NCI-H345 treated with DMSO at 0.1 percent for 48 hours (cell line): ENCODE results near the gene BICD1.
"Not testable (repeated sequence)": the region's sequence is repeated elsewhere in the genome, so short reads cannot be mapped to it uniquely, and the experiment has no call there.

Experiments used
- DNase-seq: peaks from one replicate; lab custom pipeline; 2025; ENCODE audit not compliant: unreplicated experiment; lab: John Stamatoyannopoulos, UW

Gene BICD1

DNA sequence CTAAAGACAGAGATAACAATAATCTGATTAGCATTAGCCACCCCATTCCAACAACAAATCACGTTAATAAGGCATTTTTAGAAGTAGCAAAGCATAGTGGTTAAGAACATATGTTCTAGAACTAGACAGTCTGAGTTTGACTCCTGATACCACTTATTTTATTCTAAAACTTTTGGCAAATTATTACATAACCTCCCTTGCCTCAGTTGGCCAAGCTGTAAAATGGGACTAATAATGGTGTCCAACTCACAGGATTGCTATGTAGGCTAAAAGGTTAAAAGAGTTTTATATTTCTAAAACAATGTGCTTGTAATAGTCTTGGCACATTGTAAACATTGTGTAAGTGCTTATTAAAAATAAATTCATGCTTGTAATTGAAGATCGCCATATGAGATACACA, 168.0 kb downstream of the BICD1 start:
- DNase-seq, result no peak

DNA sequence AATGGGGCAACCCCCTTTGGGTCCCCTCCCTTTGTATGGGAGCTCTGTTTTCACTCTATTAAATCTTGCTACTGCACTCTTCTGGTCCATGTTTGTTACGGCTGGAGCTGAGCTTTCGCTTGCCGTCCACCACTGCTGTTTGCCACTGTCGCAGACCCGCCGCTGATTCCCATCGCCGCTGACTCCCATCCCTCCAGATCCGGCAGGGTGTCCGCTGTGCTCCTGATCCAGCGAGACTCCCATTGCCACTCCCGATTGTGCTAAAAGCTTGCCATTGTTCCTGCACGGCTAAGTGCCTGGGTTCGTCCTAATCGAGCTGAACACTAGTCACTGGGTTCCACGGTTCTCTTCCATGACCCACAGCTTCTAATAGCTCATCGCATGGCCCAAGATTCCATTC, 168.9 kb downstream of the BICD1 start:
- not testable (repeated sequence) for DNase-seq

DNA sequence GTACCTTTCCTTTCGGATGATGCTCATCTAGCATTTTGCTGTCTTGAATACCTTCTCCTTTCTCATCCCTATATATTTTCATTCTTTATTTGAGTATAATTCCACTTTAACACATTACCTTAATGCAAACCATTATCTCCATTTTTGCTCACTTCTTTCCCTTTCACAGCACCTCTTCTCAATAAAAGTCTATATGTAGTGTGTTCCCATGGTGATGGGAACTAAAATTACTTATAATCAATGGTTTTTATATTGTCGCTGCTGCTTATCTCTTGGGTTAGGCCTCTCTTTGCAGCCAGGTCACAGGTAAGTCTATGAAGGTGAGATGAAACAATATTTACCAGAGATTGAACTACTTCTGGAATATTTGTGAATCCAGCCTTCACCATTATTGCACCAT, 171.1 kb downstream of the BICD1 start:
- no peak for DNase-seq

DNA sequence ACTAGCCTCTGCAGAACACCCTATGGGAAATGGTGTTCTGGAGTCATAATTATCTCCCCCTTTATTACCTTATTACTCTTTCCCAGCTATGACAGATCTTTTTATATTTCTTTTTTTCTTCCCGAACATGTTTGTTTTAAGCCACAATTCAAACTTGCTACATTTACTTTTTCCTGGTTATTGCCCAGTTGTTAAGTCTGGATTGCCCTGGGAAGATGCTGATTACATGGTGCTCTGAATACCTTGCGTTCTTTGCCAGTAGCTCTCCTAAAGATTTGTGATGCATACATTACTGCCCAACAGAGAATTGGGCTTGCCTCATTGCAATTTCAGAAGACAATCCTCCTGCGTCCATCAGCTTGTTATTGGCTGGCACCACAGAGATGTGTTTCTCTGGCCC, 174.5 kb downstream of the BICD1 start:
- DNase-seq, result no peak

DNA sequence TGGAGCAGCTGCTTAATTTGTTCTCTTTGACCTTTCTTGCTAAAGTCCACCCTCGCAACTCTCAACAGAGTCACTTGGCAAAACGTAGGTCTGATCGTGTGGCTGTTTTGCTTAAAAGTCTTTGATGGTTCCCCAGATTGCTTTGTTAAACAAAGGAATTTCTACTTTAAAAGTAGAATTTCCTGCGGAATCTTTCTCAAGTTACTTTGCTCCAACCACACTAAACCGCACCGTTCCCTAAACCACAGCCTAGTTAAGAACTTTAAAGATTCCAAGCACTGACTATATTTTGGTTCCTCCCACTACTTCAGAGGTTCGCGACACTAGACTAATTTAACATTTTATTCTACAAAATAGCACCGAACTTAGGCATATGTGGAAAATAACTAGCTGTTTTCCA, 177.9 kb downstream of the BICD1 start:
- no peak for DNase-seq

DNA sequence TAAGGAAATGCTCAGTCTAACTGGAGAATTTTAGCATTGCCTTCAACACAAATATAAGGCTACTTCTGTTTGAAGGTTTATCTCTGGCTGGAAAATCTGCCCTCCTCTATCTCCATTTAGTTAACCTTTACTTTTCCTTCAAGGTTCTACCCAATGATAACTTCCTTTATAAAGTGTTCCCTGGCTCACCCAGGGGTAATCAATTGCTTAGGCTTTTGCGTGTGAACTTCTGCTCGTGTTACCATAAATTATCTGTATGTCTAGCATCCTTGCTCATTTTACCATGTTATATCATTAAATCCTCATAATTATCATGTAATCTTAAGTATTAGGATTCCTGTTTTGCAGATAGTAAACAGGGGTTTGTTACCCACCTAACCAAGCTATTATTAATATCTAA, 178.4 kb downstream of the BICD1 start:
- no peak for DNase-seq

DNA sequence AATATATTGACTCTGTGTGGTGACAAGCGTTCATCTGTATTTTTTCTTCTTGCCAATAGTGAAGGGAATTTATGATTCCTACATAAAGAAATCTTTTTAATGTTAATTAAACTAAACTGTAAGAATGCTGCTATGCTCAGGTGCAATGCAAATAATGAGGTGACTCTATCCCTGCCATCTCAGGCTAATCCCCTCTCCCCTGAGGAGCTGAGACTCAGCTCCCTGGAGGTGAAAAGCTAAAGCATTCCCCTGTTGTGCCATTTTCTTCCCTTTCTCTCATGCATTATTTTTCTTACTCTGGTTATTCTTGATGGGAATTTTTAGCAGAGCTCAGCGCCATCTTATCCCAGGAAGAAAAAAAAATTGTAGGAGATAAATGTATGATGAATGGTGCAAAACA, 178.8 kb downstream of the BICD1 start:
- no peak for DNase-seq

DNA sequence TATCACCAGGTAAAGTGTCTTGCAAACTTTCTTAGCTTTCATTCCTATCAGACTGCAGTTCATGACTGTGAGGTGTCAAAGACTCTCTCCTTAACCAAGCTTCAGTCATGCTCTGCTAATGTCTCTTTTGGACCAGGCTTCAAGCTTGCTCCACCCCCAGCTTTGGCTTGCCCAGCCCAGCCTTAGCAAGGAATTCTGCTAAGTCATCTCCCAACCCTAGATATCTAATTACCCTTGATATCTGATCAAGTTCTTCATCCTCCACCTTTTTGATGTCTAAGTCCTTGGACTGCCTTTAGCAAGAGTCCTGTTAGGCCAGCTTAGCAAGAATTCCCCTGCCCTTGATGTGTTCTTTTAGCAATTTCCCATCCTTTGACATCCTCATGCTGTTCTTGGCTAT, 183.8 kb downstream of the BICD1 start:
- DNase-seq, result no peak

DNA sequence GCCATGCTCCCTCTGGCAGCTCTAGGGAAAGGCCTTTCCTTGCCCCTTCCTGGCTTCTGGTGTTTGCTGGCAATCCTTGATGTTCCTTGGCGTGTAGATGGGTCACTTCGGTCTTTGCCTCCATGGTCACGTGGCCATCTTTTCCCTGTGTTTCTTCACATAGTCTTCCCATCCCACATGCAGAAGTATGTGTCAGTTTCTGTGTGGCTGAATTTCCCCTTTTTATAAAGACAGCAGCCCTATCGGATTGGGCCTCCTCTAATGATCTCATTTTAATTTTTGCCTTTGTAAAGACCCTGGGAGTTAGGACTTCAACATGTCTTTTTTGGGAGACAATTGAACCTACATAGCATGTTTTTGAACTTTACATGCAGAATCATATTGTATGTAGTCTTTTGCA, 185.5 kb downstream of the BICD1 start:
- DNase-seq, result no peak

DNA sequence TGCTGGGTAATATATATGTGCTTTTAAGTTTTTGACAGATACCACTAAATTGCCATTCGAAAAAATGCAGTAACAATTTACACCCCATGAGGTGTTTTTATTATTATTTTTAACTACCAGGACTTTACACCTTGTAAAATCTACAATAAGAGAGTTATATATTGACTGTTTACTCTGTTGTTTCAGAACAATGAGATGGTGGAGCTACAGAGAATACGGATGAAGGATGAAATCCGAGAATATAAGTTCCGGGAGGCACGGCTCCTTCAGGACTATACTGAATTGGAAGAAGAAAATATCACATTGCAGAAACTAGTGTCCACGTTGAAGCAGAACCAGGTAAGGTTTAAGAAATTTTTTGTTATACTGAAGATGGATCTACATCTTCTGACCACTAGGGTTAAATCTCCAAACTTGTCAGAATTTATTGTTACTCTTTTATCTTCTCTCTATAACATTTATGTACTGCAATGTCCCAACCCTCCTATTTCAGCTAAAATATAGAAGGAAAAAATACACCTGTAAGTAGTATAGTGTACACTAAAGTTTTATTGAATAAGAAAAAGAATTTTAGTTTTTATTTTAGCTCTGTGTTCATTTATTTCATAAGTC, 187.3 kb downstream of the BICD1 start:
- no peak for DNase-seq

DNA sequence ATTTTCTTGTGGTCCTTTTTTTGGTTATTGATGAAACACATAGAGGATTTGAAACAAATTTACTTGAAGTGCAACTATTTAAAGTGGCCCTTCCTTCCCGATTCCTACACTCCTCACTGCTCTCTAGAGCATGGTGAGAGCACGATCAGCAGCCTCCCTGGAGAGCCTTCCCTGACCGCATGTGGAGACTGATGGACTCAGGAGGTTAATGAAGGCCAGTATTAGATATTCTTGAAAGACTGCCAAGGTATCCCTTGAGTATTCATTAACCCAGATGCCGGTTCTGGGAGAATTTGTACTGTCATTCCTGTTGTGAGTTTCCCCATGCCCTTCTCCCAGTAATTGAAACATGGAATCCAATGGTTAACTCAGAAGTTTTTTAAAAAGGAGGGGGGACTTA, 189.9 kb downstream of the BICD1 start:
- no peak for DNase-seq

DNA sequence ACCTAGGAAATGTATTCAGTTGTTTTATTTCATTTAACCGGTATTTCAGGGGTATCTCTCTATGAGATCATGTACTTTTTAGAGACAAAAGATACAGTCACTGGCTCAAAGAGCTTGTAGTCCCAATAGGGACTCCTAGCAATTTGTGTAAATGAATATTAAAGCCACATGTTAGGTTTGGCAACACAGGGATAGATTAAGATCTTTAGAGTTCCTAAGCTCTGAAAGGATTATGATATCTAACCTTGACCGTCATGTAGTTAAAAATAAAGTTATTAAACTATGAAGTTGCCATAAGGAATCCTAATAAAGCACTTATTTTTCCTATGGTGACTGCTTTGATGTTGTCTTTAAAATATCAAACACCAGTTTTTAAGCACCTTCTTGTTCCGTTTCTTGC, 192.3 kb downstream of the BICD1 start:
- DNase-seq, result no peak

DNA sequence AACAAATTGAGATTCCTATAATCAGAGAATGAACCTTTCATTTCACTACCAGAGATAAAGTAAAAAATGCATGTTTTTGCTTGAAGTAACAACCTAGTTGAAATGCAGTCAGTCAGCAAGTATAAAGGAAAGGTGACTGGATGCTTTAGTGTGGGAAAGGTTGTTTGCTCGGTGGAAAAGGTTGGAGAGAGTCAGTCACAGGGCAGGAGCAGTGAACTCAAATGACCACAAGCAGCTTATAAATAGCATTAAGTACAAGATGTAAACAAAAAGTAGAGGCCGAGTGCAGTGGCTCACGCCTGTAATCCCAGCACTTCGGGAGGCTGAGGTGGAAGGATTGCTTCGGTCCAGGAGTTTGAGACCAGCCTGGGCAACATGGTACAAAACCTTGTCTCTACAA, 194.6 kb downstream of the BICD1 start:
- no peak for DNase-seq

DNA sequence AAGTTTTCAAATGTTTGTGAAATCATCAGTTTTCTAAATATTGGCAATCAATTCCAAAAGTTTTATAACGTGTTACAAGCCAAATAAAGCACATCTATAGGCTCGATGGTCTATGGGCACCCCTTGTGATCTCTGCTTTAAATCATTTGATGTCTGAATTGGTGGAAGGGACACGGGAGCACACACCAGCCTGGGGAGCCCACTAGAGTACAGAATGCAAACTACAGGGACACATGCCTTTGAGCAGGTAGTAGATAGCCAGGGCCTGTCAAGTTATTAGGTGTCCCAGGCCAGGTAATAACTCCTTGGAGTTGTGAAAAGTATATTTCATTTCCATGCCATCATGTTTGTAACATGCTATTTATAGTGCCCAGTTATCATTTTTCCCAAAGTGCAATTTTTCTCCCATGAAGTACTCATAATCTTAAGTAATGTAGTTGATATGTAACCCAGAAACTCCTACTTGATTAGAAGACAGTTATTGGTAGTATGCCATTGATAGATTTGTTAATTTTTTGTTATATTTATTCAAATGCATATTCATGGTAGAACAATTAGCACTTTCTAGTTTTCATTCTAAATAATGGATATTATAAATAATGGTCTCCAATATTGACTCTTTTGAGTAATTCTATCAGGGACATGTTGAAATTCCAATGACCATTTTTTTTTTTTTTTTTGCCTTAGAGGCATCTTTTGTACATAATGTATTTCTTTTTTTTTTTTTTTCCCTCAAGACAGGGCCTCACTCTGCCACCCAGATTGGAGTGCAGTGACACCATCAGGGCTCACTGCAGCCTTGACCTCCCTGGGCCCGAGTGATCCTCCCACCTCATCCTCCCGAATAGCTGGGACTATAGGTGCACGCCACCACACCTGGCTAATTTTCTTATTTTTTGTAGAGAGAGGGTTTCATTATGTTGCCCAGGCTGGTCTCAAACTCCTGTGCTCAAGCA, 195.8 kb downstream of the BICD1 start:
- peak; percentile 10 for DNase-seq

DNA sequence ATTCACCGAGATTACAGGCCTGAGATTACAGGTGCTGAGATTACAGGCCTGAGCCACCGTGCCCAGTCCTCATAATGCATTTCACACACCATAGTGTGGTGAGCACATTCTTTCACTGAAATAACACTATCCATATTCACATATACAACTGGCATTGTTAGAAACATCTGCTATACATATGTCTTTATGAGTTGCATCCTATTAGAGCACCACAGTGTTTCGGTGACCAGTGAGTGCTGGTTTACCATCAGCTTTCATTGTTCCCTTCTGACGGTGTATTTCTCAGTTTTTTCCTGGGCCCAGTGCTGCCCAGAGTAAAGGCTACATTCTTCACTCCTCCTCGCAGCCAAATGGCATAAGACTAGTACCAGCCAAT, 196.5 kb downstream of the BICD1 start:
- DNase-seq, result no peak

DNA sequence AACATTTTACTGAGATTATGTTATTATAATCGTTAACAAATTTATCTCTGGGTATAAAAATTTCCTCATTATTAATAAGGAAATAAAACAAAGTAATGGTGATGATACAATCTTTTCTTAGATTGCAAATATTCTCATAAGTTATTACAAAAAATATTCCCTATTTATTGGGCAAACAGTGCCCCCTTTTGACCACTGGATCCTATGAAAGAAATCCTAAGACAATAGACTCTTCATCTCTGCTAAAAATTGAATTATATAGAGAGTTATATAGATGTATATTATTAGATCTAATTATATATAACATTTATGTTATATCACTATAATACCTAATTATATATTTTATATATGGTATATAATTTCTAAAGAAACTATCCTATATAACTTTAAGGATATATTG, 198.5 kb downstream of the BICD1 start:
- DNase-seq, result peak; percentile 2

DNA sequence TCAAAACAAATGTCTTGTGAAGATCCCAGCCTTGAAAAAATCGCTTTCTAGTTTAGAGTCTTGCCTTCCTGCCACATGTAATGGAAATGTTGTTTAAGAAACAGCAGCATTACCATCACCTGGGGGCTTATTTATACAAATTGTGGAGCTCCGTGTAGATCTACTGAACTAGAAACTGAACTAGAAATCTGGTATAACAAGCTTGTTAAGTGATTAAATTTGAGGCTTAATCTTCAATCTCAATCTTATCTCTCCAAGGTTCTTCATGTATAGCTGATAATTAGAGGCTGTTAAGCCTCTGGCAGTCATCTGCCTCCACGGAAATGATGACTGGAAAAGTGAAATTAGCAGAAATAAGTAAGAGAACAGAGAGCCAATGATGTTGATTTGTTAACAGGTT, 200.7 kb downstream of the BICD1 start:
- no peak for DNase-seq

DNA sequence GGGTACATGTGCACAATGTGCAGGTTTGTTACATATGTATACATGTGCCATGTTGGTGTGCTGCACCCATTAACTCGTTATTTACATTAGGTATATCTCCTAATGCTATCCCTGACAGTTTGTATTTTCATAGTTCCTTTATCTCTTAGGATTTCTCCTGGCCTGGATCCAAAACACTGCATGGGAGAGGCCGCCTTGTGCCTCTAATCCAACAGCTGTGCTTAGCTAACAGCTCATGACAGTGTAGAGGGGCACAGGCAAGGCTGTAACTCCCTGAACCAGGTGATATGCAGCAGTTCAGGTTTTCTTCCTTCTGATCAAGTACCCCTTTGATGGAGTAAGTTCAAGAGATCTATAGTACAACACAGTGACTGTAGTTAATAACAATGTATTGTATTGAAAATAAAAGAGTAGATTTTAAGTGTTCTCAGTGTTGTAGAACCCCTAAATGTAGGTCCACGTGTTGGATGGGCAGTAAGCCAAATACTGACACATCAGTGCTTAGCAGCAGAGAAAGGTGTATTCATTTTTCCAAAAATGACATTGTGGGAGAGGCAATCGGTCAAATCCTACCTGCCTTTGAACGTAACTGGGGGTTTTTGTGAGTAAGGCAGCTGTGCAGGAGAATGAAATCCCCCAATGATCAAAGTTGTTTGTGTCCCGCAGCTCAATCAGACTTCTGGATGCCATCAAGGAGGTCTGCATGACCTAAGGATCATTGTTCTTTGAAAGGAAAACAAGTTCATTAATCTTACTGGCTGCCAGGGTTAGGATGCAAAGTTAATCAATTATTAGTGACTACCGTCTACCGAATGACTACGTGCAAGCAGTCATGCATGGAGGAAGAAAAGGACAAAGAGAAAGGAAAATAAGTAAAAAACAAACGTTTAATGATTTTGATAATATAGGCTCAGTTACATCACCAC, 203.4 kb downstream of the BICD1 start:
- DNase-seq, result peak; percentile 80

DNA sequence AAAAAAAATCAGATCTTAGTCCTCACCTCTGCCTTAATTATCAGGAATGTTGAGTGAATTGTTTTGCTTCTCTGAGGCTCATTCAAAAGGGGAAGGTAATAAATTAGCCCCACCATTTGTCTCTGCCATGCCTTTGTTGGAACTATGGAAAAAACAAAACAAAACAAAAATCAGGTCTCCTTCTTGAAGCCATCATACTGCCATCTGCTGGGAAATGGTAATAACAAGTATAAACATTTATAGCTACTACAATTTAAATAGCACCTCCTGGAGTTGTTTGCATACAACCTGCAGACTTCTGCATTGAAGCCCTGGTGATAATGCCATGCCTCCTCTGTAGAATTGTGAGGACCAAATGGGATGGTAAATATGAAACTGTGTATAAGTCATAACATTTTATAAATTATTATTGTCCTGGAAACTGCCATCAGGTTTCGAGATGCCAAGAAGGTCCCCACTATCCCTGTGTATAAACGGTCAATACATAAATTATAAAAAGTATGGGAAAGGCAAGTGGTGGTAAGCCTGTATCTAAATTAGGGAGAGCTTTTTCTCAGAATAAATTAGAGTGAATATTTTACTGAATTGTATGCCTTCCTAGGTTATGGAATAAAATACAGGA, 205.5 kb downstream of the BICD1 start:
- DNase-seq, result peak; percentile 62

DNA sequence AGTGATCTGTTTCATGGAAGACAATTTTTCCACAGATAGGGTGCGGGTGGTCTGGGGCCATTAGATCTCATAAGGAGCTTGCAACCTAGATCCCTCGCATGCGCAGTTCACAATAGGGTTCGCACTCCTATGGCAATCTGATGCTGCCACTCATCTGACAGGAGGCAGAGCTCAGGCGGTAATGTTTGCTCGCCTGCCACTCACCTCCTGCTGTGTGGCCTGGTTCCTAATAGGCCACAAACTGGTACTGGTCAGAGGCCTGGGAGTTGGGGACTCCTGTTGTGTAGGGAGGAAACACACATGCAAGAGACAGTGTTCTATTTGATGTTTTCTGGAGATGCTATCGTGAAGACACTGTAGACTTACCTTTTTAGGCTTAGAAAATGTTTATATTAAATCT, 215.7 kb downstream of the BICD1 start:
- DNase-seq, result no peak

DNA sequence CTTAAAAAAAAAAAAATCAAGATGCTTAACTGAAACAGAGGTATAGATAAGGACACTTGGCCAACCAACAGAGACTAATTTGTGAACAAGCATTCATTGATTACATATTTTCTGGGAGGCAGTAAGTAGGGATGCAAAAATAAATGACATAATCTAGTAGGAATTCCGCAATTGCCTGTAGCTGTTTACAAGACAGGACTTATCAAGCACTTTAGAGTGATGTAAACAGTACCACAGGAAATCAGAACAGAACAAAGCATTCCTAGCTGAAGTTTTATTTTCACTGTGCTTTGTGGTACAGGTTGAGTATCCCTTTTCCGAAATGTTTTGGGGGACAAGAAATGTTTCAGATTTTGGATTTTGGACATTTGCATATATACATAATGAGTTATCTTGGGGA, 224.5 kb downstream of the BICD1 start:
- DNase-seq, result no peak
